Ishikawa (cell line): ENCODE data around the gene KBTBD2.

Experiments used
- CEBPB ChIP-seq: IDR thresholded peaks from 2 replicates; pipeline ENCODE4 v1.6.1; 2012
- CREB1 ChIP-seq: IDR thresholded peaks from 2 replicates; pipeline ENCODE4 v1.6.1; 2012; ENCODE audit warnings: low read depth
- EGR1 ChIP-seq: IDR thresholded peaks from 2 replicates; pipeline ENCODE4 v1.6.1; 2012
- EP300 ChIP-seq: IDR thresholded peaks from 2 replicates; pipeline ENCODE4 v1.6.1; 2012; ENCODE audit warnings: borderline replicate concordance
- FOXM1 ChIP-seq: IDR thresholded peaks from 2 replicates; pipeline ENCODE4 v1.6.1; 2012; ENCODE audit warnings: low read depth, borderline replicate concordance
- MAX ChIP-seq: IDR thresholded peaks from 2 replicates; pipeline ENCODE4 v1.6.1; 2012
- NFIC ChIP-seq: IDR thresholded peaks from 2 replicates; pipeline ENCODE4 v1.6.1; 2012
- RAD21 ChIP-seq: IDR thresholded peaks from 2 replicates; pipeline ENCODE4 v1.6.1; 2012; ENCODE audit warnings: low read depth
- REST ChIP-seq: IDR thresholded peaks from 2 replicates; pipeline ENCODE4 v1.6.1; 2012; ENCODE audit warnings: low read depth, mild to moderate bottlenecking
- TAF1 ChIP-seq: IDR thresholded peaks from 2 replicates; pipeline ENCODE4 v1.6.1; 2012; ENCODE audit warnings: low read depth, mild to moderate bottlenecking
- TCF12 ChIP-seq: IDR thresholded peaks from 2 replicates; pipeline ENCODE4 v1.6.1; 2012; ENCODE audit warnings: low read depth
- TEAD4 ChIP-seq: IDR thresholded peaks from 2 replicates; pipeline ENCODE4 v1.6.1; 2012
- USF1 ChIP-seq: IDR thresholded peaks from 2 replicates; pipeline ENCODE4 v1.6.1; 2012
- YY1 ChIP-seq: IDR thresholded peaks from 2 replicates; pipeline ENCODE4 v1.6.1; 2012; ENCODE audit warnings: low read depth
- ZBTB7A ChIP-seq: IDR thresholded peaks from 2 replicates; pipeline ENCODE4 v1.6.1; 2012; ENCODE audit warnings: low read depth

KBTBD2 gene

GRCh38 chr7:32872421-32872820 lies 19.1 kb downstream of the KBTBD2 start:
- TF ChIP-seq NFIC (no peak), MAX (no peak), FOXM1 (no peak)

GRCh38 chr7:32871624-32872371 lies 19.8 kb downstream of the KBTBD2 start:
- TF ChIP-seq EP300 (no peak), MAX (no peak), TCF12 (no peak), FOXM1 (no peak), NFIC (no peak), USF1 (no peak), ZBTB7A (no peak), REST (no peak), CREB1 (no peak), EGR1 (no peak)

GRCh38 chr7:32870298-32870697 lies 21.3 kb downstream of the KBTBD2 start:
- no peak for TF ChIP-seq YY1
- TF ChIP-seq ZBTB7A, result no peak
- no peak for TF ChIP-seq FOXM1
- TF ChIP-seq EGR1, result no peak
- no peak for TF ChIP-seq CEBPB
- no peak for TF ChIP-seq TCF12
- no peak for TF ChIP-seq TAF1
- no peak for TF ChIP-seq USF1
- TF ChIP-seq NFIC, result no peak
- TF ChIP-seq CREB1, result no peak

- TF ChIP-seq NFIC (no peak), ZBTB7A (no peak), EGR1 (no peak), CREB1 (no peak), RAD21 (no peak), YY1 (no peak), TEAD4 (no peak)
Observed at GRCh38 chr7:32869716-32870115, 21.8 kb downstream of the KBTBD2 start.

GRCh38 chr7:32868116-32868515 lies 23.4 kb downstream of the KBTBD2 start:
- TF ChIP-seq FOXM1, result no peak
- no peak for TF ChIP-seq CREB1
- TF ChIP-seq EGR1, result no peak
- no peak for TF ChIP-seq CEBPB
- no peak for TF ChIP-seq TCF12
- TF ChIP-seq MAX, result no peak
- no peak for TF ChIP-seq USF1
- TF ChIP-seq YY1, result no peak
- no peak for TF ChIP-seq TEAD4
- no peak for TF ChIP-seq RAD21
- no peak for TF ChIP-seq NFIC
- TF ChIP-seq ZBTB7A, result no peak
- TF ChIP-seq TAF1, result no peak

- TF ChIP-seq CEBPB (no peak), NFIC (no peak), YY1 (no peak), RAD21 (no peak), CREB1 (no peak), EP300 (no peak)
Observed at GRCh38 chr7:32865448-32866030, 26.0 kb downstream of the KBTBD2 start.

GRCh38 chr7:32860090-32860489 lies 31.5 kb downstream of the KBTBD2 start:
- TF ChIP-seq YY1 (no peak), CREB1 (no peak), TEAD4 (no peak), RAD21 (no peak), EP300 (no peak), TCF12 (no peak)
